GM21447 (cell line): ENCODE results near the gene TC2N.
A peak's percentile ranks its signal among the peaks of the same experiment; 100 is the strongest.
"Not testable (repeated sequence)": the region's sequence is repeated elsewhere in the genome, so short reads cannot be mapped to it uniquely, and the experiment has no call there.

Source experiments
- ATAC-seq: cut with Tn5 transposase; IDR thresholded peaks from one replicate; pipeline ENCODE4 v1.9.1; 2021; ENCODE audit not compliant: unreplicated experiment

Gene TC2N

DNA sequence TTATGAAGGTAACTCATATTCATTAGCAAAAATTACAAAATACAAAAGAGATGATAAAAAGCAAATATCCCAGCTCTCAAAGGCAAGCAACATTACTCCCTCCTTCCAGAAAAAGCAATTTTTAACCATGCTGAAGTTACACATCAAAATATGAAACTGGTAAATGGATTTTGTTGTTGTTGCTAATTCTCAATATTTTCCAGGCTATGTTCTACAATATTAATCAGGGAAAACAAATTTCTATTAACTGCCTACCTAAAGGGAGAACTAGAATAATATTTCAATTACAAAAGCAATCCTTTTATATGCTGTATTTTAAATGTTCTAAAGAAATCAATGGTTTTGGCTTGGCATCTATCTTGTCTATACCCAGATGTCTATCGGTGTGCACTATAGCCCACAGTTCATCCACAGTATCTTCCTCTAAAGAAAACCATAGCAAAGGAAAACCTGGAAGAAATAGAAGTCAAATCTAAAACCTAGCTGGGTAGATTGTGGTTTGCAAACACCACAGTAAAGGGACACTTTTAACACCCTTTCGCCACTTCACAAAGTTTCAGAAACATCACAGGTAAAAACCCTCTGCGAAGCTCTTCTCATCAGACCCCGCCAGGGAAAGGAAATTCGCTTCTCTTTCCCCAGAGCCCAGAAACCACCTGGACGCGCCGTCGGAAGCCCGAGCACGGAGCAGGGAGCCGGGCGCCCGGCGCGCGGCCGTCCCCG lies 32.0 kb downstream of the TC2N start:
- peak; percentile 21 for ATAC-seq

DNA sequence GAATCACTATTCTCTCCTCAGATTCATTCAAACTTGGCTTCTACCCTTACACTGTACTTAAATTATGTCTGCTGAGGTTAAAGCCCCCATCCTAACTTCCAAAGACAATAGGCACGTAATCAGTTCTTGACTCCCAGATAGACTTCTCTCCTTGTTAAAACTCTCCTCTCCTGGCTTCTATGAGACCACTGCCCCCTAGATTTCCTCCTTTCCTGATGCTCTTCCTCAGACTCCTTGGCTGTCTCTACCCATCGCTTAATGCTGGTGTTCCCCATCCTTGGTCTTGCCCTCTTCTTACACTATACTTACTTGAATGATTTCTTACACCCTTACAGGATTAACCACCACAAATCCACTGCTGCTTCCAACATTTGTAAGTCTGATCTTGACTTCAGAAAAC lies 32.8 kb downstream of the TC2N start:
- ATAC-seq: no peak

DNA sequence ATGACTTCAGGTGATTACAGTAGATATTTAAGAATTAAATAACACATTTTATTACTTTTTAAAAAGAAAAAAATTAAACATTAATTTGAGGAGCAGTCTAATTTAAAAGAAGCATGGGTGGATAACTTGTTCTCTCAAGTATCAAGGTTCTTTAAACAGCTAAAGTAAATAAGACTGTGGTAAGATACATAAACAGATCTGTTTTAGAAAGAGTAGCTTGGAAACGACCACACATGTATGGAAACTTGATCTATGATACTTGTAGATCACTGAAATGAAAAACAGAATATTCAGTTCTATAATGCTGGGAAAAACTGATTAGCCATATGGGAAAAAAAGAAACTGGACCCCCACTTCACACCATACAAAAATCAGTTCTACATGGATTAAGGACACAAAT lies 36.0 kb downstream of the TC2N start:
- no peak for ATAC-seq

DNA sequence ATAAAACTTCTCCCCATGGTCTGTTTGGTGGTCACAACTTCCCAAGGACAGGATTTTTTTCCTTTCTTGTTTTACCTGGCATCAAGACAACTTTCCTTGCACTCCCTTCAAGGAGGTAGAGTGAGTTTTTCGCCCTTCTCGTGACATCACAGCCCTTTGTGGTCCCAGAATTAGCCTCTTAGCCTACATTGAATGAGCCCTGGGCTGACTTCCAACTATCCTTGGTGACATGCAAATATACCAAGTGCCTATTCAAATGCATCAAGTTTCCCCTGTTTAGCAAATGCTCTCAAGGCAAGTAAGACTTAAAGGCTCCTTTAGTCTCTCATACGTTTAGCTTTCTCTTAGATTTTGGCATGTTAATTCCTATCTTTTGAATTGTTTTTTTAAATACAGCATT lies 36.6 kb downstream of the TC2N start:
- peak; percentile 79 for ATAC-seq

DNA sequence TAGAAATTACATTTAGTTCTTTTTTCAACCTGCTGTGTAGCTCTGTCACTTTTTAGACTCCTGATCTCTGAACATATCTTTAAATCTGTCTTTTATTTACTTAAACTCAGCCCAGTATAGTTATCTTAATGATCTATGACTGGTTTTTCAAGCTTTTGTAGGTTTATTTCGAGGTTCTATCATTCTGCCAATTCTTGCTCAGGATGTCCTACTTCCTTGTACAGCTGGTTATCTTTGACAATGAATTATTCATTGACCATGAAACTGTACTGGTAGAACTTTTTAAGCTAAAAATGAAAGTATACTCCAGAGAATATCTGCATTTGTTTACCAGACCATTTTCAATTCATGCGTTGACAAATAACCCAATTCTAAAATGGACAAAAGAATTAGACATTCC lies 37.8 kb downstream of the TC2N start:
- ATAC-seq: no peak

DNA sequence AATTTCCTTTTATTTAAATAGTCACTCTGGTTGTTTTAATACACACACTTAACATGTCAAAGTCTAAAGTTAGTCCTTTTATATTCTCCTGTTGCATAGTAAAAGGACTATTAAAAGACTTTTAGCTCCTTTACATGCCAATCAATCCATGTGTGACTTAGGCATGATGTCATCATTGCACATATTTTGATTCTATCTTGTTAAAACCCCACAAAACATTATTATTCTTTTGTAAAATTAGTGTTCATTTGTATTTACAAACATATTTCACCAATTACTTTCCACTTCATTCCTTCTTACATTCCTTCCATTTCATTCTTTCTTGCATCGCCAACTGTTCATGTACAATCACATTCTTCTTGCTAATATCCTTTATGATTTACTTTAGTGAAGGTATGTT lies 39.6 kb downstream of the TC2N start:
- no peak for ATAC-seq

DNA sequence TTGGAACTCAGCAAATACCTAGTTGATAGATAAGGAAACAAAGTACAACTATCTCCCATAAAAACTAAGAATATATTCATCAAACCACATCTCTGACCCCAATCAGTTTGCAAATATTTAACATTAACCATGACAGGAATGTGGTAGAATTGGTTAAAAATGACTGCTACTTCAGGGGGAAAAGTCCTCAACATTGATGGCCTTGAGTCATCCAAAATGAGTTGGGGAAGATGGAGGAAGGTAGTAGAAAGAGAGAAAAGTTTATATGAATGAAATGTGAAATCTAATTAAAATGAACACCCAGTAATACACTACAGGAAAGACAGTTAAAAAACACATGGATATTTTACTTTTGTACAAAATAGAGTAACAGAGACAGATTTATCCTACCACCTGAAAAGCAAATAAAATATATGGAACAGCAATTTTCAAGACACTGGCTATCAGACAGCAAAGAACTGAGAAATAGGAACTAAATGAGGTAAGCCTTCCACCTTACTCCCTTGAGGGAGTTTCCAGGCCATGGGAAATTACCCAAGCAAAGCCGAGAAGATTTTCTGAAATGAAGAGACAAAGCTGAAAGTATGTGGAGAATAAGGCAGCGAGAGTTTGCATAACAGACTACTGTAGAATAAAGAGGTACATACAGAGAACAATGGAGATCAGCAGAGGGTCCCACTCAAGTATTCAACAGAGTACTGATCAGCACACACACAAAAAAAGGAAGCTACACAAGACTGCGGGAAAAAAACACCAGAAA lies 49.6 kb downstream of the TC2N start:
- peak; percentile 89 for ATAC-seq

DNA sequence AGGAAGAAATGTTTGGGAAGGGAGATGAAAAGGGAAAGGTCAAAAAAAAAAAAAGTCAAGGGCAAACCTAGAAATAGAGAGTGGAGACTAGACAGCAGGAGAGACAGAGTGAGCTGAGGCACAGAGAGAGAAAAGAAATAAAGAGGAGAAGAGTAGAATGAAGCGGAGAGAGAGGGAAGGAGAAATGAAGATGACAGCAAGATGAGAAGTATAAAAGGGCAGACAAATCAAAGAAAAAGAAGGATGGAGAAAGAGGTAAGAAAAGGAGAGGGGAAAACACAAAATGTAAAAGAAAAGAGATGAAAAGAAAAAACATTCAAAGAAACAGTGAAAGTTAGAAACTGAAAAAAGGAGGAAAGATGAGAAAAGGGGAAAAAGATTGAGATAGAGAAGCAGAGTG lies 53.0 kb downstream of the TC2N start:
- ATAC-seq: no peak

DNA sequence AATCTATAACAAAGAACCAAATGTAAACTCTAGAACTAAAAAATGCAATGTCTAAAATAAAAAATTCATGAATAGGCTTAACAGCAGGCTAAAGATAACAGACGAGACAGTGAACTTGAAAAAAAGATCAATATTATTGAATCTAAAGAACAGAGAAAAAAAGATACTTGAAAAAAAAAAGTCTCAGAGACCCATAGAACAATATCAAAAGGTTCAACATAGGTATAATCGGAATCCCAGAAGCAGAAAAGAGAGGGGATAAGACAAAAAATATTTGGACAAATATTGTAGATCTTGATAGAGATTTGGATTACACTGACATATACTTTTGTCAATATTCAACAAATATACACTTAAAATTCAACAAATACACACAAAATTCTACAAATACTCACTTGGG lies 56.6 kb downstream of the TC2N start:
- ATAC-seq: no peak

DNA sequence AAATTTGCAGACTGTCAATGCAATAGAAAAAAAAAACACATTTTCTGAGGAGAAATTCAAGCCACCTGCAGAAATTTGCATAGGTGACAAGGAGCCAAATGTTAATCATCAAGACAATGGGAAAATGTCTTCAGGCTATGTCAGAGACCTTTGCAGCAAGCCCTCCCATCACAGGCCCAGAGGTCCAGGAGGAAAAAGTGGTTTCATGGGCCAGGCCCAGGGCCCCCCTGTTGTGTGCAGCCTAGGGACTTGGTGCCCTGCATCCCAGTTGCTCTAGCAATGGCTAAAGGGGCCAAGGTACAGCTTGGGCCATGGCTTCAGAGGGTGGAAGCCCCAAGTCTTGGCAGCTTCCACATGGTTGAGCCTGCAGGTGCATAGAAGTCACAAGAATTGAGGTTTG lies 60.6 kb downstream of the TC2N start:
- ATAC-seq: no peak

DNA sequence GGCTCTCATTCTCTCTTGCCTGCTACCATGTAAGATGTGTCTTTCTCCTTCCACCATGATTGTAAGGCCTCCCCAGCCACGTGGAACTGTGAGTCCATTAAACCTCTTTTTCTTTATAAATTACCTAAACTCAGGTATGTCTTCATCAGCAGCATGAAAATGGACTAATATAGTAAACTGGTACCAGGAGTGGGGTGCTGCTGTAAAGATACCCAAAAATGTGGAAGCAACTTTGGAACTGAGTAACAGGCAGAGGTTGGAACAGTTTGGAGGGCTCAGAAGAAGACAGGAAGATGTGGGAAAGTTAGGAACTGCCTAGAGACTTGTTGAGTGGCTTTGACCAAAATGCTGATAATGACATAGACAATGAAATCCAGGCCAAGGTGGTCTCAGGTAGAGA lies 61.2 kb downstream of the TC2N start:
- ATAC-seq: not testable (repeated sequence)

DNA sequence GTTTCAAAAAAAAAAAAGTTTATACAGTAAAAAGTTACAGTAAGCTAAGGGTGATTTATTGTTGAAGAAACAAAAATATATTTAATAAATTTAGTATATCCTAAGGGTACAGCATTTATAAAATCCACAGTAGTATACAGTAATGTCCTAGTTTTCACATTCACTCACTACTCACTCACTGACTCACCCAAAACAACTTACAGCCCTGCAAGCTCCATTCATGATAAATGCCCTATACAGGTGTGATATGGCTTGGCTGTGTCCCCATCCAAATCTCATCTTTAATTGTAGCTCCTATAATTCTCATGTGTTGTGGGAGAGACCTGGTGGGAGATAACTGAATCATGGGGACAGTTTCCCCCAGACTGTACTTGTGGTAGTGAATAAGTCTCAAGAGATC lies 61.7 kb downstream of the TC2N start:
- no peak for ATAC-seq

DNA sequence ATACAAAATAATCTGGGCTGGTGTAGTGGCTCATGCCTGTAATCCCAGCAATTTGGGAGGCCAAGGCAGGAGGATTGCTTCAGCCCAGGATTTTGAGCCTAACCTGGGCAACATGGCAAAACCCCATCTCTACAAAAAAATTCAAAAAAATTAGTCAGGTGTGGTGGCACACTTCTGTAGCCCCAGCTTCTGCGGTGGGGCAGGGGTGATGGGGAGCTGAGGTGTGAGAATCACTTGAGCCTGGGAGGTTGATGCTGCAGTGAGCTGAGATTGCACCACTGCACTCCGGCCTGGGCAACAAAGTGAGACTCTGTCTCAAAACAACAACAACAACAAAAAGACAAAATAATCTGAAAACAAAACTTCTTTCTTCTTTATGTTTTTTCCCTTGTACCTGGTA lies 66.0 kb downstream of the TC2N start:
- ATAC-seq: no peak

DNA sequence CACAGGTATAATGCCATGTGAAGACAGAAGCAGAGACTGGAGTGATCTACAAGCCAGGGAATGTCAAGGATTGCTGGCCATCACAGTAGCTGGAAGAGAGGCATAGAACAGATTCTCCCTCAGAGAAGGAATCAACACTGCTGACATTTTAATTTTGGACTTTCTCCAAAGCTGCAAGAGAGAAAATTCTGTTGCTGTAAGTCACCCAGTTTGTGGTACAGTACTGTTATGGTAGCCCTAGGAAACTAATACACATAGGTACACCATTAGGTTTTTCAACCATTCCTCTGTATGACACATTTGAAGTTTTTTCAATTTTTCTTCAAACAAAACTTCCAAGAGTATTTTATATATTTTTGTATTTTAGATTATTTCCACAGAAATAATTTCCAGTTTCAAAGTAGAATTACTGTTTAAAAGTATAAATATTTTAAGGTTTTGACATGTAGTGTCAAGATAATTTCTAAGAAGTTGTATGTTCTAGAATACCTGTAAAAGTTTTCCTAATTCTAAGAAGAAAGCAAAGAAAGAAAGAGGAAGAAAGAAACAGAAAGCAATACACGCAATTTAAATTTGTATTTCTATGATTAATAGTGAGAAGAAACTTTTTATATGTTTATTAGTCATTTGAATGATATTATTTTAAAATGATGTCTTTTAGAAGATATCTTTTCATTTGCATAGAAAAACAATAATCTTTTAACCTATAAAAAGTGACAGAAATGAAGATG lies 70.6 kb downstream of the TC2N start:
- no peak for ATAC-seq

DNA sequence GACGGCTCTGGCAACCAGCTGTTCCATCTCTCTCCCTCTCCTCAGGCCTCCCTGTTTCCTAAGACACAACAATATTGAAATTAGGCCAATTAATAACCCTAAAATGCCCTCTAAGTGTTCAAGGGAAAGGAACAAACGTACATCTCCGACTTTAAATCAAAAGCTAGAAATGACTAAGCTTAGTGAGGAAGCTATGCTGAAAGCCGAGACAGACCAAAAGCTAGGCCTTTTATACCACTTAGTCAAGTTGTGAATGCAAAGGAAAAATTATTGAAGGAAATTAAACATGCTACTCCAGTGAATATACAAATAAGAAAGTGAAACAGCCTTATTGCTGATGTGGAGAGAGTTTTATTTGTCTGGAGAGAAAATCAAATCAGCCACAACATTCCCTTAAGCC lies 73.6 kb downstream of the TC2N start:
- no peak for ATAC-seq

DNA sequence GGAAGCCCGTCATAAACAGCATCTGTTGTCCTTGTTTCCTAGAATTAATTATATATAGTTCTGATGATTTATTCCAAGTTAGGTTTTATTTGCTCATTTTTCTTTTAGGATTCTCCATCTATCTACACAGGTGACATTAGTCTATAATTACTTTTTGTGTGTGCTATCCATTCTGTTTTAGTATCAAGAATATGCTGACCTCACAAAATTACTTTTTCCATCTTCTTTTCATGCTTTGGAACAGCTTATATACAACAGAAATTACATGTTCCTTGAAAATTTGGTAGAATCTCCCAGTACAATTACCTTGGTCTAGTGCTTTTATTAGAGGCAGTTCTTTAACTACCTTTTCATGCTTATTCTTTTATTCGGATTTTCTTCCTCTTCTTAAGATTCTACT lies 81.1 kb downstream of the TC2N start:
- no peak for ATAC-seq

DNA sequence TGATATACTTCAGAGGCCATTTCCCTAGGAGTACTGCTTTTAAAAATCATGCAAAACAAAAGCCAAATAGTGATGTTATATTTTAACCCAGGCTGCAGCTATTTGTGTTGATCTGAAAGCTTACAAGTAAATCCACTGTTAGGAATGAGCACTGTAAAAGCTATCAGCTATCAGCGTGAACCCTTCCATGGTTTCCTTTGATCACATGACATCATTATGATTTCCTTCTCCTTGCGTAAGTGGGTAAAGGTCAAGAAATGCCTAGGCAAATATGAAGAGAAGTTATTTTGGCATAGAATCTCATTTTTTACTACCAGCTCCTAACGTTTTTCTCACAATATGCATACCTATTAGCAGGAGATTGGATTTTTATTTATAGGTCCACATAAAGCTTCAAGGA lies 86.9 kb downstream of the TC2N start:
- no peak for ATAC-seq

DNA sequence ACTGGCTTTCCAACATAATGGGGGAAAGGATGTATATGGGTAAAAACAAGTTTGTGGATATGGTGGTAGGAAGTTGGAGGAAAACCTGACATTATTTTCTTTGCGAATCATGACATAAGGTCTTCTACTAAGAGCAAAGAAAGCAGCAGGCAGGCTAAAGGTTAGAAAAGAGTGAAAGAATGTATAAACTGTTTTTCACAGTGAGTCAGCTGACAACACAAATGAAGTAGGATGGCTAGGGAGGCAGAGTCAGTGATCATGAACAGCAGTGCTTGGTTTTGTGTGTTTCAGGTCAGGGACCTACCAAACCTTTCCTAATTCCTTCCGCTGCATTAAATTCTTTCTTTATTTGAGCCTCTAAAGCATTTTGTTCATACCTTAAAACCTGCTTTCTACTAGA lies 89.1 kb downstream of the TC2N start:
- ATAC-seq: no peak

DNA sequence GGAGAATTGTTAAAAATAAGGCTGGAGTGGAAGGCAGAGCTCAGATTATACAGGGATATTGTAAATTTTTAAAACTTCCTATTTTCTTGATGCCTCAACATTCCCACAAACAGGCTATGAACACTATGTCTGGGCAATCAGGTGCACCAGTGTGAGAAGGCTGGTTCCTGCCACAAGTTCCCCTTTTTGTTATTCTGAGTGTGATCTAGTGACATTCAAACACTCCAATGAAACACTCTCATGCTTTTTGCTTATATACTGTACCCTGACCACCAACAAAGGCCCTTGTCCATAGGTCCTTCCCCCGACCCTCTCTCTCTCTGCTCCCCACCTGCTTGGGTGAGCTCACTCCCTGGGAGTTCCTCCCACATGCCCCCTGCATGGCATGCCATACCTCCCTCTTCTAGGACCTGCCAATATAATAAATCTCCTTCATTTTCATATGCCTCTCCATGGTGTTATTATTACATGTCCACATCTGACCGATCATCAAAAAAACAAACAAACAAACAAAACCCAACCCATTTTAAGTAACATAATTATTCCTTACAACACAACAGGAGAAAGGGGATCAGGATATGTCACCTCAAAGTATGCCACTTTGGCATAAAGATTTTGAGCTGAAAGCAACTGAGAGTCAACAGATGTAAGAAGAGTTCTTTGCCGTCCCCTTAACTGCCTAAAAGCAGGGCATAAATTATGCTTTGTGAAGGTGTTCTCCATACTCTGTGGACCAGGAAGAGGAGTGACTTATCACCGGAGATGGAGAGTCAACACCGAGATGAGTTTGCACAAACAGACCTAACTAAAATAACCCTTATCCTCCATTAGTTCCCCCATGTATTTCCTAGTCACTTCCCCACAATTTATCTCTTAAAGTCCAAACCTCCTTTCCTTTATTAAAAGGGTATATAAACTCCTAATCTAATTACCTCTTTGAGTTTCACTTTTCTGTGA lies 92.9 kb downstream of the TC2N start:
- no peak for ATAC-seq

DNA sequence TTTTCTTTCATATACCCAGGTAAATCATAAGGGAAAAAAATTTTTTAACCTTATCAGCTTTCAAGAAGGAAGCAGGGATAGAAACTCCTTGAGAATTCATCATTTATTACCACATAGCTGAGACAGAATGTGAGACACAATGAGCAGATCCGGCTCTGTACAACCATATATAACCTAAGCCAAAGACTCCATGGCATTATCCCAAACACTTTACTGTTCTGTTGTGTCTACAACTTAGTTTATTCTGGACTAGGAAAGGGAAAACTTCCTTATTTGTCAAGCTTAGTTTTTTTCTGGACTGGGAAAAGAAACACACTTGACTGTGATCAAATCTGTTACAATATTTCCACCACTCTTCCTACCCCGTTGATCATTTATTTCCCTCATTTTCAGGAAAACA lies 97.2 kb downstream of the TC2N start:
- no peak for ATAC-seq
